Endothelial cell of umbilical vein (primary cell): ENCODE measurements around the gene GPRIN2. TPM values are rescaled to one million over a fixed set of nuclear protein-coding genes. Genes with fewer than 3 reads are reported as not detected.
"Not testable (repeated sequence)": the region's sequence is repeated elsewhere in the genome, so short reads cannot be mapped to it uniquely, and the experiment has no call there.

Experiments
- BruUV-seq: library from RNA; stranded (reverse); fragments of 400-500 nt; replicated peaks from 2 replicates; lab custom pipeline; 2021; lab: Mats Ljungman, UMichigan
- CTCF ChIA-PET: fragments of 300-600, 350-600 bp; sonication (Branson Sonifier 250); formaldehyde crosslinking; loops from one replicate; lab custom pipeline; 2021; ENCODE audit warnings: antibody characterized with exemption, inconsistent platforms; lab: Charles Lee
- POLR2A ChIA-PET: fragments of 300-600, 350-600 bp; sonication (Branson Sonifier 250); formaldehyde crosslinking; loops from one replicate; lab custom pipeline; 2021; ENCODE audit warnings: antibody characterized with exemption, inconsistent platforms; lab: Charles Lee
- DNase-seq: peaks from one replicate; pipeline ENCODE4 v3.0.0-alpha.2; 2011; ENCODE audit warnings: low read depth, low spot score
- FAIRE-seq: peaks from 2 replicates; lab custom pipeline; 2011; peaks lifted over from hg19 to GRCh38; lab: Jason Lieb, UNC
- H2AFZ ChIP-seq: 2 replicates; pipeline ENCODE4 v1.6.0; 2012; ENCODE audit warnings: low read depth, low read length, control low read depth, inconsistent platforms
- H3K27ac ChIP-seq: 2 replicates; pipeline ENCODE4 v1.5.1; 2011; ENCODE audit warnings: low read depth, mild to moderate bottlenecking, control low read depth, low read length, moderate library complexity; ENCODE audit not compliant: insufficient read depth
- H3K27me3 ChIP-seq, 2 experiments: 2 replicates each; pipeline versions ENCODE4 v1.6.0 to v1.6.1; 2011; ENCODE audit warnings: low read length in 2 of 2, mixed read lengths in 1 of 2; ENCODE audit not compliant: control insufficient read depth in 2 of 2, insufficient read depth in 2 of 2
- H3K36me3 ChIP-seq, 2 experiments: 2 replicates in 1 of 2; 3 replicates in 1 of 2; pipeline ENCODE4 v1.5.1; 2011; ENCODE audit warnings: low read length in 2 of 2, mild to moderate bottlenecking in 1 of 2, moderate library complexity in 1 of 2; ENCODE audit not compliant: control insufficient read depth in 2 of 2, insufficient read depth in 2 of 2; ENCODE audit errors: extremely low read depth in 1 of 2
- H3K4me1 ChIP-seq: 3 replicates; pipeline ENCODE4 v1.5.1; 2011; ENCODE audit warnings: mild to moderate bottlenecking, low read length; ENCODE audit not compliant: control insufficient read depth, insufficient read depth; ENCODE audit errors: extremely low read depth
- H3K4me2 ChIP-seq: 2 replicates; pipeline ENCODE4 v1.6.1; 2011; ENCODE audit warnings: low read length, control low read depth, mixed read lengths; ENCODE audit not compliant: insufficient read depth
- H3K4me3 ChIP-seq, 3 experiments: fragments of 200-600 bp in 1 of 3; sonication (generic), shearing (Covaris generic) in 1 of 3; replicated peaks in 1 of 3; 2 replicates each; pipeline ENCODE4 v1.5.1; 2011 to 2016; ENCODE audit warnings: control low read depth in 3 of 3, low read length in 3 of 3, mild to moderate bottlenecking in 2 of 3, inconsistent platforms in 1 of 3, low read depth in 1 of 3, moderate library complexity in 1 of 3; ENCODE audit not compliant: insufficient read depth in 1 of 3
- H3K79me2 ChIP-seq: 2 replicates; pipeline ENCODE4 v1.6.0; 2012; ENCODE audit warnings: low read length, inconsistent platforms; ENCODE audit not compliant: control insufficient read depth, insufficient read depth
- H3K9ac ChIP-seq: replicated peaks from 2 replicates; pipeline ENCODE3; 2011; ENCODE audit warnings: low read length, control low read depth; ENCODE audit not compliant: insufficient read depth; ENCODE audit errors: extremely low read depth
- H3K9me1 ChIP-seq: replicated peaks from 3 replicates; pipeline ENCODE4 v1.6.0; 2011; ENCODE audit warnings: mild to moderate bottlenecking, low read length; ENCODE audit not compliant: control insufficient read depth, insufficient read depth; ENCODE audit errors: extremely low read depth
- H3K9me3 ChIP-seq: replicated peaks from 2 replicates; pipeline ENCODE4 v1.5.1; 2012; ENCODE audit warnings: low read length, inconsistent platforms; ENCODE audit not compliant: control insufficient read depth, insufficient read depth
- H4K20me1 ChIP-seq: replicated peaks from 2 replicates; pipeline ENCODE3; 2011; ENCODE audit warnings: mild to moderate bottlenecking, low read length; ENCODE audit not compliant: control insufficient read depth, insufficient read depth; ENCODE audit errors: extremely low read depth
- EZH2 ChIP-seq: IDR thresholded peaks from 2 replicates; pipeline ENCODE4 v1.6.1; 2012; ENCODE audit warnings: borderline replicate concordance, low read depth, mild to moderate bottlenecking, moderate library complexity, low read length, inconsistent platforms; ENCODE audit not compliant: severe bottlenecking
- POLR2A ChIP-seq: IDR thresholded peaks from 2 replicates; pipeline ENCODE4 v1.6.1; 2012; ENCODE audit warnings: low read depth, mild to moderate bottlenecking, control low read depth, low read length
- dilution Hi-C: fragments of 300-500 bp; cut with MboI; formaldehyde crosslinking; loops from one replicate; pipeline ENCODE4 v1.15.0; 2019; ENCODE audit warnings: low sequenced_read_pairs; ENCODE audit not compliant: extremely low pct_ligation_motif_present
- intact Hi-C: fragments of 100-400 bp; cut with micrococcal nuclease; formaldehyde crosslinking; loops from one replicate; pipeline ENCODE4 v1.10.0; 2022
- polyA plus RNA-seq, 4 experiments: library from polyadenylated mRNA; depleted of rRNA in 3 of 4; stranded (reverse) in 3 of 4; unstranded in 1 of 4; fragments of >200 nt; gene quantifications; 2 replicates each; pipeline versions ENCODE4 v1.2.1 to v1.2.3, GENCODE V29; 2011 to 2012; ENCODE audit warnings: missing spikeins in 1 of 4
- total RNA-seq: library from RNA; stranded (reverse); gene quantifications from 2 replicates; pipeline ENCODE4 v1.2.3, GENCODE V29; 2021
- TF ChIP-seq, protein P1 (sequence below), 2 donors: IDR thresholded peaks; 1 replicate in 1 of 2; 2 replicates in 1 of 2; pipeline ENCODE4 v1.5.1; 2011; ENCODE audit warnings: low read length in 2 of 2, mild to moderate bottlenecking in 2 of 2, moderate library complexity in 2 of 2, control low read depth in 1 of 2, inconsistent platforms in 1 of 2, low read depth in 1 of 2; ENCODE audit not compliant: insufficient read depth in 1 of 2; ENCODE audit errors: extremely low read depth in 1 of 2

Gene GPRIN2
- total and polyA plus RNA-seq, 2 donors (not counting 3 experiments of a cell fraction or from before 2014, with no cell fraction given): not detected

- H2AFZ ChIP-seq, POLR2A ChIA-PET, H3K79me2 ChIP-seq, H3K27ac ChIP-seq, H3K4me1 ChIP-seq, dilution Hi-C loops, H3K4me2 ChIP-seq, H3K9me3 ChIP-seq, H3K36me3 ChIP-seq, H4K20me1 ChIP-seq, H3K27me3 ChIP-seq, H3K9ac ChIP-seq, intact Hi-C loops, BruUV-seq, H3K9me1 ChIP-seq, H3K4me3 ChIP-seq: not testable (repeated sequence)
- CTCF ChIA-PET: interaction anchor here (0.7 to 1.3 kb wide), 4 partner anchors 13 to 341 kb away, joined by 3 to 40 read pairs (median 4); no protein-coding TSS in a partner anchor
- DNase-seq: peak; percentile 80
- FAIRE-seq: peak; percentile 93
- TF ChIP-seq, protein P1, sequence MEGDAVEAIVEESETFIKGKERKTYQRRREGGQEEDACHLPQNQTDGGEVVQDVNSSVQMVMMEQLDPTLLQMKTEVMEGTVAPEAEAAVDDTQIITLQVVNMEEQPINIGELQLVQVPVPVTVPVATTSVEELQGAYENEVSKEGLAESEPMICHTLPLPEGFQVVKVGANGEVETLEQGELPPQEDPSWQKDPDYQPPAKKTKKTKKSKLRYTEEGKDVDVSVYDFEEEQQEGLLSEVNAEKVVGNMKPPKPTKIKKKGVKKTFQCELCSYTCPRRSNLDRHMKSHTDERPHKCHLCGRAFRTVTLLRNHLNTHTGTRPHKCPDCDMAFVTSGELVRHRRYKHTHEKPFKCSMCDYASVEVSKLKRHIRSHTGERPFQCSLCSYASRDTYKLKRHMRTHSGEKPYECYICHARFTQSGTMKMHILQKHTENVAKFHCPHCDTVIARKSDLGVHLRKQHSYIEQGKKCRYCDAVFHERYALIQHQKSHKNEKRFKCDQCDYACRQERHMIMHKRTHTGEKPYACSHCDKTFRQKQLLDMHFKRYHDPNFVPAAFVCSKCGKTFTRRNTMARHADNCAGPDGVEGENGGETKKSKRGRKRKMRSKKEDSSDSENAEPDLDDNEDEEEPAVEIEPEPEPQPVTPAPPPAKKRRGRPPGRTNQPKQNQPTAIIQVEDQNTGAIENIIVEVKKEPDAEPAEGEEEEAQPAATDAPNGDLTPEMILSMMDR (IDR thresholded peaks at IDR 0.05; ENCODE audit: extremely low read depth in 1 of 2, insufficient read depth in 1 of 2, low read depth in 1 of 2, low read length in 2 of 2): peak in 1 of 2 donors; percentile 79
Measured at GRCh38 chr10:46565591-46566332, 9.3 kb upstream of the GPRIN2 start.

GRCh38 chr10:46560952-46561351 is 4.5 kb upstream of the GPRIN2 start:
- Histone ChIP-seq H4K20me1 (no peaks in the 10 kb centered on the region), H3K36me3 (no peaks in the 10 kb centered on the region), H2AFZ (no peak overlapping the region), H3K9me1 (no peaks in the 10 kb centered on the region), H3K27ac (no peak overlapping the region), H3K9ac (no peak overlapping the region), H3K27me3 (peaks cover 14 to 19% of the 10 kb centered on the region in 2 experiments), H3K9me3 (no peaks in the 10 kb centered on the region), H3K4me3 (no peak overlapping the region), H3K79me2 (no peaks in the 10 kb centered on the region), H3K4me2 (no peak overlapping the region), H3K4me1 (no peaks in the 10 kb centered on the region)
- ChIA-PET POLR2A (no interaction called here), CTCF (interaction anchor here (0.9 to 1.3 kb wide), 2 partner anchors 8 to 17 kb away, joined by 3 to 5 read pairs; no protein-coding TSS in a partner anchor)
- intact Hi-C loops (no loop called here), dilution Hi-C loops (no loop called here)
- TF ChIP-seq POLR2A (no peak), EZH2 (no peak)
- BruUV-seq: no TSS peak
- DNase-seq (no peak), FAIRE-seq (no peak)
